Osteocyte (in vitro differentiated cells): ENCODE results near the gene PPAN. TPM values are rescaled to one million over a fixed set of nuclear protein-coding genes. Genes with fewer than 3 reads are reported as not detected.

Experiments
- DNase-seq: peaks from one replicate; pipeline ENCODE4 v3.0.0; 2021; ENCODE audit warnings: mixed read lengths; ENCODE audit not compliant: unreplicated experiment; ENCODE audit errors: extremely low spot score
- H3K27ac Mint-ChIP-seq: one replicate; pipeline ENCODE4 v1.8.0; 2021; ENCODE audit warnings: mild to moderate bottlenecking, mixed read lengths; ENCODE audit not compliant: unreplicated experiment
- H3K27me3 Mint-ChIP-seq: one replicate; pipeline ENCODE4 v1.8.0; 2021; ENCODE audit warnings: mixed read lengths; ENCODE audit not compliant: unreplicated experiment
- H3K36me3 Mint-ChIP-seq: one replicate; pipeline ENCODE4 v1.8.0; 2021; ENCODE audit warnings: mixed read lengths; ENCODE audit not compliant: unreplicated experiment
- H3K4me1 Mint-ChIP-seq: one replicate; pipeline ENCODE4 v1.8.0; 2021; ENCODE audit warnings: mixed read lengths; ENCODE audit not compliant: unreplicated experiment
- H3K4me3 Mint-ChIP-seq: one replicate; pipeline ENCODE4 v1.8.0; 2021; ENCODE audit warnings: mild to moderate bottlenecking, moderate library complexity, mixed read lengths; ENCODE audit not compliant: unreplicated experiment
- H3K9me3 Mint-ChIP-seq: one replicate; pipeline ENCODE4 v1.8.0; 2021; ENCODE audit warnings: mixed read lengths; ENCODE audit not compliant: unreplicated experiment
- CTCF ChIP-seq: fragments of 200-600 bp; sonication (generic); IDR thresholded peaks from 2 replicates; pipeline ENCODE4 v1.5.0; 2021; ENCODE audit warnings: antibody characterized with exemption, mild to moderate bottlenecking, moderate library complexity
- total RNA-seq: library from RNA; stranded (reverse); gene quantifications from 2 replicates; pipeline ENCODE4 v1.2.1, GENCODE V29; 2021

PPAN gene
- total RNA-seq, 1 donor from 2014 or later = 40.9 TPM

GRCh38 chr19:10158485-10158884 is 52.3 kb downstream of the PPAN start:
- no peaks in the 10 kb centered on the region for H3K27me3 Mint-ChIP-seq
- no peak for DNase-seq
- no peak for TF ChIP-seq CTCF
- peaks cover 46% of the 10 kb centered on the region for H3K36me3 Mint-ChIP-seq
- no peak overlapping the region for H3K27ac Mint-ChIP-seq
- no peaks in the 10 kb centered on the region for H3K4me1 Mint-ChIP-seq
- H3K4me3 Mint-ChIP-seq = no peak overlapping the region
- no peaks in the 10 kb centered on the region for H3K9me3 Mint-ChIP-seq

DNA sequence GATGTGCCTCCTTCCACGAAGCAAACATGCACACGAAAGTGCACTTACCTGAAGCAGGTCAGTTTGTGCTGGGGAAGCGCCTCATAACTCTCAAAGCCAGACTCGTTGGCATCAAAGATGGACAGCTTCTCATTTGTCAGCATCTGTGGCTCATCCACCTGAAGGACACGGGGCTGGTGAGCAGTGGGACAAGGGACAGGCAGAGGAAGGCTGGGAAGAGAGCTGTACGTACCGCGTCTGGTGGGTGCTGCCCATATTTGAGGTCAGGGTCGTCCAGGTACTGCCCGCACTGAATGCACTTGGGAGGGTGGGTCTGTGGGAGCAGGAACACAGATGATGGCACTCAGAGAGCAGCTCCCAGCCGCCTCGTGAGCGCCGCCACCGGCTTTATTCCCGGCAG is 53.4 kb downstream of the PPAN start:
- TF ChIP-seq CTCF = no peak
- Mint-ChIP-seq H3K9me3 (no peaks in the 10 kb centered on the region), H3K4me3 (no peak overlapping the region), H3K36me3 (peaks cover 40% of the 10 kb centered on the region), H3K27ac (no peak overlapping the region), H3K4me1 (no peaks in the 10 kb centered on the region), H3K27me3 (no peaks in the 10 kb centered on the region)
- no peak for DNase-seq

Other genes starting within 250 kb of the PPAN start
- 208 and 236 TPM in 2 replicates for gene OLFM2, start 169.8 kb upstream of the PPAN start, total RNA-seq
- 68.7 and 80.9 TPM in 2 replicates for gene COL5A3, start 95.9 kb upstream of the PPAN start, total RNA-seq
- gene RDH8, start 92.9 kb upstream of the PPAN start, total RNA-seq = not detected in 2 replicates
- gene SHFL, start 20.0 kb upstream of the PPAN start, total RNA-seq = 35.9 and 38.7 TPM in 2 replicates
- 0.18 and 0.21 TPM in 2 replicates for gene ANGPTL6, start 3.7 kb upstream of the PPAN start, total RNA-seq
- gene P2RY11, start 5.3 kb downstream of the PPAN start, total RNA-seq = 11.8 and 15.7 TPM in 2 replicates
- gene EIF3G, start 13.5 kb downstream of the PPAN start, total RNA-seq = 209 and 217 TPM in 2 replicates
- 82.3 and 87.2 TPM in 2 replicates for gene DNMT1, start 88.6 kb downstream of the PPAN start, total RNA-seq
- 21.8 and 23.6 TPM in 2 replicates for gene S1PR2, start 125.0 kb downstream of the PPAN start, total RNA-seq
- 53.4 and 57.0 TPM in 2 replicates for gene MRPL4, start 145.9 kb downstream of the PPAN start, total RNA-seq
- gene ICAM1, start 164.8 kb downstream of the PPAN start, total RNA-seq = 31.8 and 35.5 TPM in 2 replicates
- not detected in 2 replicates for gene ICAM4, start 180.6 kb downstream of the PPAN start, total RNA-seq
- gene ICAM5, start 183.6 kb downstream of the PPAN start, total RNA-seq = 1.7 and 2.0 TPM in 2 replicates
- gene ZGLP1, start 203.5 kb downstream of the PPAN start, total RNA-seq = 6.8 and 7.6 TPM in 2 replicates
- gene FDX2, start 209.7 kb downstream of the PPAN start, total RNA-seq = 21.5 and 27.4 TPM in 2 replicates
- gene RAVER1, start 227.2 kb downstream of the PPAN start, total RNA-seq = 36.8 and 45.8 TPM in 2 replicates
- gene ICAM3, start 233.3 kb downstream of the PPAN start, total RNA-seq = 7.2 and 9.8 TPM in 2 replicates